PFSK-1 (cell line): ENCODE data around the gene TTC21A.

ENCODE experiments used
- POLR2AphosphoS5 ChIP-seq: IDR thresholded peaks from 2 replicates; pipeline ENCODE4 v1.6.1; 2012; ENCODE audit warnings: low read depth, mild to moderate bottlenecking, control low read depth, low read length, moderate library complexity
- REST ChIP-seq, 2 experiments: IDR thresholded peaks; 2 replicates each; pipeline versions ENCODE4 v1.6.1 to v1.8.0; 2011 to 2012; ENCODE audit warnings: low read depth in 2 of 2, low read length in 2 of 2, control low read depth in 1 of 2, inconsistent platforms in 1 of 2, mild to moderate bottlenecking in 1 of 2, moderate library complexity in 1 of 2; ENCODE audit not compliant: insufficient read depth in 1 of 2
- SIN3A ChIP-seq: IDR thresholded peaks from 2 replicates; pipeline ENCODE4 v1.6.1; 2012; ENCODE audit warnings: mild to moderate bottlenecking, low read length, moderate library complexity, borderline replicate concordance; ENCODE audit not compliant: insufficient read depth
- TAF1 ChIP-seq: IDR thresholded peaks from 2 replicates; pipeline ENCODE4 v1.6.1; 2012; ENCODE audit warnings: low read length, control low read depth, borderline replicate concordance; ENCODE audit not compliant: insufficient read depth

GRCh38 chr3:39165518-39165917 is 58.0 kb downstream of the TTC21A start:
- no peak for TF ChIP-seq REST (IDR thresholded peaks at IDR 0.05; ENCODE audit: insufficient read depth in 1 of 2, low read depth in 2 of 2, low read length in 2 of 2)
- TF ChIP-seq POLR2AphosphoS5 = no peak
- TF ChIP-seq SIN3A = no peak
- TF ChIP-seq TAF1 = no peak
